ENCODE measurements around the gene TWNK.

The TWNK gene

GRCh38 chr10:101042667-101043362, 55.5 kb downstream of the TWNK start (continued):
- no peak for TF ChIP-seq ZNF398 (tag by site-specific recombination; IDR thresholded peaks at IDR 0.05)
- TF ChIP-seq, protein P1, sequence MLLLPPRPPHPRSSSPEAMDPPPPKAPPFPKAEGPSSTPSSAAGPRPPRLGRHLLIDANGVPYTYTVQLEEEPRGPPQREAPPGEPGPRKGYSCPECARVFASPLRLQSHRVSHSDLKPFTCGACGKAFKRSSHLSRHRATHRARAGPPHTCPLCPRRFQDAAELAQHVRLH (tag by site-specific recombination; IDR thresholded peaks at IDR 0.05) = 0 out of 2 replicates have a peak, but pooled peaks have one; percentile 23
- TF ChIP-seq KLF7 (tag by site-specific recombination; IDR thresholded peaks at IDR 0.05; ENCODE audit: borderline replicate concordance) = 0 out of 2 replicates have a peak, but pooled peaks have one; percentile 39
- no peak for TF ChIP-seq ZNF571 (tag by site-specific recombination; IDR thresholded peaks at IDR 0.05)
- no peak for TF ChIP-seq ZNF138 (tag by site-specific recombination; IDR thresholded peaks at IDR 0.05; ENCODE audit: borderline replicate concordance)
- no peak for TF ChIP-seq ZNF10 (tag by site-specific recombination; IDR thresholded peaks at IDR 0.05)
- no peak for TF ChIP-seq ZNF529 (tag by site-specific recombination; IDR thresholded peaks at IDR 0.05; ENCODE audit: insufficient replicate concordance)
- TF ChIP-seq, protein P2, sequence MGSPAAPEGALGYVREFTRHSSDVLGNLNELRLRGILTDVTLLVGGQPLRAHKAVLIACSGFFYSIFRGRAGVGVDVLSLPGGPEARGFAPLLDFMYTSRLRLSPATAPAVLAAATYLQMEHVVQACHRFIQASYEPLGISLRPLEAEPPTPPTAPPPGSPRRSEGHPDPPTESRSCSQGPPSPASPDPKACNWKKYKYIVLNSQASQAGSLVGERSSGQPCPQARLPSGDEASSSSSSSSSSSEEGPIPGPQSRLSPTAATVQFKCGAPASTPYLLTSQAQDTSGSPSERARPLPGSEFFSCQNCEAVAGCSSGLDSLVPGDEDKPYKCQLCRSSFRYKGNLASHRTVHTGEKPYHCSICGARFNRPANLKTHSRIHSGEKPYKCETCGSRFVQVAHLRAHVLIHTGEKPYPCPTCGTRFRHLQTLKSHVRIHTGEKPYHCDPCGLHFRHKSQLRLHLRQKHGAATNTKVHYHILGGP (tag by site-specific recombination; IDR thresholded peaks at IDR 0.05) = peak; percentile 99
- no peak for TF ChIP-seq ZNF350 (tag by site-specific recombination; IDR thresholded peaks at IDR 0.05)
- TF ChIP-seq ZNF48 (tag by site-specific recombination; IDR thresholded peaks at IDR 0.05) = no peak
- no peak for TF ChIP-seq ZNF792 (tag by site-specific recombination; IDR thresholded peaks at IDR 0.05)
- no peak for TF ChIP-seq REPIN1 (tag by site-specific recombination; IDR thresholded peaks at IDR 0.05; ENCODE audit: low read depth)
- TF ChIP-seq ZBTB49 (tag by site-specific recombination; IDR thresholded peaks at IDR 0.05; ENCODE audit: low read depth) = no peak
- TF ChIP-seq MYNN (tag by site-specific recombination; IDR thresholded peaks at IDR 0.05; ENCODE audit: borderline replicate concordance) = no peak; the same call in 1 of the 2 replicates
- TF ChIP-seq ZNF223 (tag by site-specific recombination; IDR thresholded peaks at IDR 0.05) = no peak
- TF ChIP-seq EGR2 (tag by site-specific recombination; IDR thresholded peaks at IDR 0.05; ENCODE audit: low read depth) = 0 out of 2 replicates have a peak, but pooled peaks have one; percentile 16
- TF ChIP-seq ZNF600 (tag by site-specific recombination; IDR thresholded peaks at IDR 0.05) = peak; percentile 50
- no peak for TF ChIP-seq ZBTB48 (tag by site-specific recombination; IDR thresholded peaks at IDR 0.05)
- no peak for TF ChIP-seq ZNF157 (tag by site-specific recombination; IDR thresholded peaks at IDR 0.05)
- TF ChIP-seq ZSCAN4 (tag by site-specific recombination; IDR thresholded peaks at IDR 0.05) = no peak
- no peak for TF ChIP-seq ZFP69B (tag by site-specific recombination; IDR thresholded peaks at IDR 0.05)
- no peak for TF ChIP-seq BCL11B (tag by site-specific recombination; IDR thresholded peaks at IDR 0.05; ENCODE audit: low read depth)
- peak; percentile 25; the same call in 1 of the 2 replicates for TF ChIP-seq WT1 (tag by site-specific recombination; IDR thresholded peaks at IDR 0.05)
- no peak for TF ChIP-seq ZNF114 (tag by site-specific recombination; IDR thresholded peaks at IDR 0.05)
- peak; percentile 81 for TF ChIP-seq ZSCAN16 (tag by site-specific recombination; IDR thresholded peaks at IDR 0.05)
- peak; percentile 64; the same call in 1 of the 2 replicates for TF ChIP-seq ZNF561 (tag by site-specific recombination; IDR thresholded peaks at IDR 0.05; ENCODE audit: borderline replicate concordance)
- no peak for TF ChIP-seq ZNF707 (tag by site-specific recombination; IDR thresholded peaks at IDR 0.05)
- TF ChIP-seq ZNF19 (tag by site-specific recombination; IDR thresholded peaks at IDR 0.05; ENCODE audit: low read depth) = no peak
- TF ChIP-seq PRDM1 (tag by site-specific recombination; IDR thresholded peaks at IDR 0.05) = peak; percentile 89
- TF ChIP-seq ZNF843 (tag by site-specific recombination; IDR thresholded peaks at IDR 0.05) = no peak
- TF ChIP-seq ZNF155 (tag by site-specific recombination; IDR thresholded peaks at IDR 0.05) = no peak
- TF ChIP-seq OVOL3 (tag by site-specific recombination; IDR thresholded peaks at IDR 0.05) = no peak
- peak; percentile 87 for TF ChIP-seq SP3 (tag by site-specific recombination; IDR thresholded peaks at IDR 0.05)
- no peak for TF ChIP-seq ZNF768 (tag by site-specific recombination; IDR thresholded peaks at IDR 0.05)
